Tibial nerve (tissue), 3 donors: ENCODE data around the gene CRIP2.

Experiments
- CTCF ChIP-seq, 5 experiments: fragments of 200-600 bp in 3 of 5; fragments of 450-650 bp in 2 of 5; sonication (generic) in 3 of 5; IDR thresholded peaks; one replicate each; pipeline ENCODE4 v1.5.1; 2016 to 2019; ENCODE audit warnings: antibody characterized with exemption in 5 of 5, mild to moderate bottlenecking in 3 of 5, moderate library complexity in 2 of 5
- POLR2A ChIP-seq, 2 donors: fragments of 450-650 bp; IDR thresholded peaks; one replicate each; pipeline ENCODE4 v1.6.1; 2017; ENCODE audit warnings: antibody characterized with exemption in 2 of 2, mild to moderate bottlenecking in 2 of 2, moderate library complexity in 2 of 2

- TF ChIP-seq CTCF (IDR thresholded peaks at IDR 0.05) (no peak), POLR2A (IDR thresholded peaks at IDR 0.05) (no peak)
Measured at GRCh38 chr14:105447651-105448640, 26.7 kb upstream of the CRIP2 start.
